MM.1S (cell line): Measurements from ENCODE around the gene ZBTB47.

Experiments
- DNase-seq: peaks from one replicate; pipeline ENCODE4 v3.0.0-alpha.2; 2015
- H2AFZ ChIP-seq: fragments of 300-600 bp; sonication (generic); 2 replicates; pipeline ENCODE4 v1.6.0; 2016; ENCODE audit warnings: antibody characterized with exemption, low read length
- H3F3A ChIP-seq: fragments of 300-600 bp; sonication (generic); 2 replicates; pipeline ENCODE4 v1.6.1; 2016; ENCODE audit warnings: mild to moderate bottlenecking, antibody characterized with exemption, low read length, moderate library complexity, mixed read lengths; ENCODE audit not compliant: insufficient read depth
- H3K27ac ChIP-seq: fragments of 300-600 bp; sonication (generic); 2 replicates; pipeline ENCODE4 v1.5.1; 2016; ENCODE audit warnings: mild to moderate bottlenecking, low read length
- H3K27me3 ChIP-seq: fragments of 300-600 bp; sonication (generic); replicated peaks from 2 replicates; pipeline ENCODE4 v1.6.0; 2016; ENCODE audit warnings: low read length; ENCODE audit not compliant: insufficient read depth
- H3K36me3 ChIP-seq: fragments of 300-600 bp; sonication (generic); replicated peaks from 2 replicates; pipeline ENCODE4 v1.6.1; 2016; ENCODE audit warnings: mild to moderate bottlenecking, low read length, mixed read lengths; ENCODE audit not compliant: insufficient read depth
- H3K4me1 ChIP-seq: fragments of 300-600 bp; sonication (generic); 2 replicates; pipeline ENCODE4 v1.6.1; 2016; ENCODE audit warnings: low read length, mixed read lengths
- H3K4me2 ChIP-seq: fragments of 300-600 bp; sonication (generic); 2 replicates; pipeline ENCODE4 v1.6.0; 2016; ENCODE audit warnings: low read depth, low read length
- H3K4me3 ChIP-seq: fragments of 300-600 bp; sonication (generic); 2 replicates; pipeline ENCODE4 v1.5.1; 2016; ENCODE audit warnings: low read length, mixed read lengths
- H3K79me2 ChIP-seq: fragments of 300-600 bp; sonication (generic); 2 replicates; pipeline ENCODE4 v1.6.1; 2016; ENCODE audit warnings: mixed run types, low read length, mixed read lengths
- H3K9ac ChIP-seq: fragments of 300-600 bp; sonication (generic); 2 replicates; pipeline ENCODE4 v1.6.1; 2016; ENCODE audit warnings: low read length, mixed read lengths
- H3K9me2 ChIP-seq: fragments of 300-600 bp; sonication (generic); replicated peaks from 2 replicates; pipeline ENCODE4 v1.6.1; 2016; ENCODE audit warnings: mild to moderate bottlenecking, low read length, mixed read lengths; ENCODE audit not compliant: insufficient read depth
- H3K9me3 ChIP-seq: fragments of 300-600 bp; sonication (generic); replicated peaks from 2 replicates; pipeline ENCODE4 v1.6.1; 2016; ENCODE audit warnings: mild to moderate bottlenecking, low read length, mixed read lengths; ENCODE audit not compliant: insufficient read depth
- H4K20me1 ChIP-seq: fragments of 300-600 bp; sonication (generic); 2 replicates; pipeline ENCODE4 v1.6.1; 2016; ENCODE audit warnings: mild to moderate bottlenecking, low read length, moderate library complexity, mixed read lengths; ENCODE audit not compliant: insufficient read depth
- CTCF ChIP-seq: fragments of 300-600 bp; sonication (generic); IDR thresholded peaks from 2 replicates; pipeline ENCODE4 v1.5.1; 2016; ENCODE audit warnings: antibody characterized with exemption, low read length, mixed read lengths
- EZH2 ChIP-seq: fragments of 300-600 bp; sonication (generic); optimal IDR thresholded peaks from 2 replicates; pipeline ENCODE3; 2017; ENCODE audit warnings: low read depth, mild to moderate bottlenecking, antibody characterized with exemption, low read length, mixed read lengths
- EZH2phosphoT487 ChIP-seq: fragments of 300-600 bp; sonication (generic); IDR thresholded peaks from 2 replicates; pipeline ENCODE4 v1.6.1; 2018; ENCODE audit warnings: antibody characterized with exemption, low read length

ZBTB47 gene

GRCh38 chr3:42610976-42611375 lies 42.5 kb upstream of the ZBTB47 start:
- TF ChIP-seq EZH2phosphoT487, result no peak
- no peak for TF ChIP-seq CTCF
- TF ChIP-seq EZH2, result no peak
- H3K36me3 ChIP-seq, result no peaks in the 10 kb centered on the region; the same call in 1 of the 2 replicates
- H3K4me1 ChIP-seq, result no peaks in the 10 kb centered on the region
- H3K9me2 ChIP-seq, result no peaks in the 10 kb centered on the region
- no peaks in the 10 kb centered on the region for H3F3A ChIP-seq
- H3K27ac ChIP-seq, result no peak overlapping the region
- H3K4me3 ChIP-seq, result no peak overlapping the region
- peaks cover 98% of the 10 kb centered on the region for H3K79me2 ChIP-seq
- H3K9me3 ChIP-seq, result no peaks in the 10 kb centered on the region
- no peaks in the 10 kb centered on the region for H3K27me3 ChIP-seq
- no peak overlapping the region for H3K4me2 ChIP-seq
- H4K20me1 ChIP-seq, result peaks cover 18% of the 10 kb centered on the region; the same call in 1 of the 2 replicates
- no peak overlapping the region for H3K9ac ChIP-seq
- DNase-seq, result no peak
- H2AFZ ChIP-seq, result no peak overlapping the region

- H3K4me1 ChIP-seq, result no peaks in the 10 kb centered on the region
- H3K9ac ChIP-seq, result no peak overlapping the region
- DNase-seq, result no peak
- H3K9me3 ChIP-seq, result no peaks in the 10 kb centered on the region
- TF ChIP-seq EZH2phosphoT487, result no peak
- TF ChIP-seq CTCF, result no peak
- no peak for TF ChIP-seq EZH2
- no peak overlapping the region for H2AFZ ChIP-seq
- no peaks in the 10 kb centered on the region for H3K27me3 ChIP-seq
- H3K27ac ChIP-seq, result no peak overlapping the region
- H3K4me2 ChIP-seq, result no peak overlapping the region
- no peaks in the 10 kb centered on the region; the same call in 1 of the 2 replicates for H3K36me3 ChIP-seq
- H3K4me3 ChIP-seq, result no peak overlapping the region
- no peaks in the 10 kb centered on the region for H3K9me2 ChIP-seq
- H4K20me1 ChIP-seq, result peaks cover 18% of the 10 kb centered on the region; the same call in 1 of the 2 replicates
- H3K79me2 ChIP-seq, result peaks cover 98% of the 10 kb centered on the region
- H3F3A ChIP-seq, result no peaks in the 10 kb centered on the region
Measured at GRCh38 chr3:42612217-42612616, 41.3 kb upstream of the ZBTB47 start.

- H3K79me2 ChIP-seq, result peaks cover 92% of the 10 kb centered on the region
- no peaks in the 10 kb centered on the region for H3F3A ChIP-seq
- H3K9ac ChIP-seq, result no peak overlapping the region
- no peaks in the 10 kb centered on the region for H3K4me1 ChIP-seq
- no peak overlapping the region for H3K27ac ChIP-seq
- H3K4me3 ChIP-seq, result no peak overlapping the region
- H4K20me1 ChIP-seq, result peaks cover 18% of the 10 kb centered on the region; the same call in 1 of the 2 replicates
- H3K4me2 ChIP-seq, result no peak overlapping the region
- H3K36me3 ChIP-seq, result no peaks in the 10 kb centered on the region; the same call in 1 of the 2 replicates
- H3K27me3 ChIP-seq, result no peaks in the 10 kb centered on the region
- no peak overlapping the region for H2AFZ ChIP-seq
- no peaks in the 10 kb centered on the region for H3K9me3 ChIP-seq
- TF ChIP-seq EZH2phosphoT487 (no peak), CTCF (no peak), EZH2 (no peak)
- H3K9me2 ChIP-seq, result no peaks in the 10 kb centered on the region
- DNase-seq, result no peak
Measured at GRCh38 chr3:42612928-42613327, 40.6 kb upstream of the ZBTB47 start.
